HCT116 (cell line): ENCODE results near the gene TULP4. TPM values are rescaled to one million over a fixed set of nuclear protein-coding genes. Genes with fewer than 3 reads are reported as not detected.

ENCODE experiments used
- ATAC-seq: fragments of 200-7000 bp; cut with Tn5 transposase; 2 replicates; pipeline ENCODE4 v1.9.1; 2020; ENCODE audit warnings: mild to moderate bottlenecking, moderate library complexity
- BruUV-seq: library from RNA; stranded (reverse); fragments of 400-500 nt; replicated peaks from 2 replicates; lab custom pipeline; 2021; lab: Mats Ljungman, UMichigan
- CTCF ChIA-PET: fragments of 300-600 bp; sonication (Branson Sonifier 250); formaldehyde crosslinking; loops from one replicate; lab custom pipeline; 2021; ENCODE audit warnings: antibody characterized with exemption; lab: Charles Lee
- POLR2A ChIA-PET: fragments of 300-600, 350-600 bp; sonication (Branson Sonifier 250); formaldehyde crosslinking; loops from one replicate; lab custom pipeline; 2021; ENCODE audit warnings: antibody characterized with exemption; lab: Charles Lee
- RAD21 ChIA-PET, 2 experiments: fragments of 300-600 bp; sonication (Branson Sonifier 250); formaldehyde crosslinking; loops; one replicate each; lab custom pipeline; 2023; ENCODE audit warnings: low total read pairs in 2 of 2; ENCODE audit not compliant: uncharacterized antibody in 2 of 2, unreplicated experiment in 2 of 2, low non-redundant PET in 1 of 2; lab: Charles Lee
- DNase-seq: peaks from one replicate; pipeline ENCODE4 v3.0.0-alpha.2; 2010; ENCODE audit warnings: low read depth, low spot score
- H2AFZ ChIP-seq: fragments of 200-600 bp; shearing (Covaris generic), sonication (generic); 2 replicates; pipeline ENCODE4 v1.6.1; 2017; ENCODE audit warnings: low read depth, mixed run types, mixed read lengths, antibody characterized with exemption, low read length; ENCODE audit not compliant: poor library complexity, severe bottlenecking
- H3K27ac ChIP-seq: 2 replicates; pipeline ENCODE4 v1.5.1; 2012; ENCODE audit warnings: low read depth, low read length
- H3K27me3 ChIP-seq: fragments of 200-600 bp; sonication (generic); 2 replicates; pipeline ENCODE4 v1.6.1; 2016; ENCODE audit warnings: mixed run types, low read length, mixed read lengths; ENCODE audit not compliant: insufficient read depth
- H3K36me3 ChIP-seq, 2 experiments: fragments of 200-500 bp in 1 of 2; fragments of 200-600 bp in 1 of 2; sonication (Bioruptor generic) in 1 of 2; sonication (generic) in 1 of 2; 2 replicates each; pipeline versions ENCODE4 v1.5.1 to v1.6.1; 2014 to 2016; ENCODE audit warnings: low read length in 2 of 2, inconsistent platforms in 1 of 2, mixed read lengths in 1 of 2, mixed run types in 1 of 2; ENCODE audit not compliant: insufficient read depth in 2 of 2, control insufficient read depth in 1 of 2
- H3K4me1 ChIP-seq, 2 experiments: fragments of 200-600 bp in 1 of 2; sonication (generic) in 1 of 2; 2 replicates each; pipeline versions ENCODE4 v1.5.1 to v1.6.1; 2012 to 2017; ENCODE audit warnings: low read length in 2 of 2, inconsistent platforms in 1 of 2, mild to moderate bottlenecking in 1 of 2, mixed read lengths in 1 of 2, mixed run types in 1 of 2, moderate library complexity in 1 of 2; ENCODE audit not compliant: insufficient read depth in 2 of 2, control insufficient read depth in 1 of 2
- H3K4me2 ChIP-seq: fragments of 200-600 bp; sonication (generic); 2 replicates; pipeline ENCODE4 v1.6.1; 2017; ENCODE audit warnings: mixed run types, low read length, mixed read lengths
- H3K4me3 ChIP-seq, 2 experiments: fragments of 200-600 bp in 1 of 2; sonication (generic) in 1 of 2; replicated peaks in 1 of 2; 2 replicates each; pipeline ENCODE4 v1.5.1; 2011 to 2016; ENCODE audit warnings: low read length in 2 of 2, control low read depth in 1 of 2, low read depth in 1 of 2, mild to moderate bottlenecking in 1 of 2, mixed read lengths in 1 of 2, mixed run types in 1 of 2
- H3K79me2 ChIP-seq: fragments of 200-600 bp; sonication (generic); 2 replicates; pipeline ENCODE4 v1.6.1; 2017; ENCODE audit warnings: mild to moderate bottlenecking, mixed run types, low read length, moderate library complexity, mixed read lengths; ENCODE audit not compliant: insufficient read depth
- H3K9ac ChIP-seq: fragments of 200-600 bp; sonication (generic); 2 replicates; pipeline ENCODE4 v1.6.1; 2016; ENCODE audit warnings: low read length, mixed read lengths
- H3K9me2 ChIP-seq: fragments of 200-600 bp; sonication (generic), shearing (Covaris generic); 2 replicates; pipeline ENCODE4 v1.6.1; 2017; ENCODE audit warnings: mixed run types, mild to moderate bottlenecking, moderate library complexity; ENCODE audit not compliant: insufficient read depth
- H3K9me3 ChIP-seq, 2 experiments: fragments of 200-500 bp in 1 of 2; fragments of 200-600 bp in 1 of 2; sonication (Bioruptor generic) in 1 of 2; sonication (generic) in 1 of 2; 2 replicates each; pipeline ENCODE4 v1.6.1; 2014 to 2017; ENCODE audit warnings: low read length in 2 of 2, mixed read lengths in 2 of 2, inconsistent platforms in 1 of 2, low read depth in 1 of 2, mild to moderate bottlenecking in 1 of 2, mixed run types in 1 of 2, moderate library complexity in 1 of 2; ENCODE audit not compliant: control insufficient read depth in 1 of 2, insufficient read depth in 1 of 2
- H4K20me1 ChIP-seq: fragments of 200-600 bp; sonication (generic), shearing (Covaris generic); 2 replicates; pipeline ENCODE4 v1.6.1; 2017; ENCODE audit warnings: mixed run types, mild to moderate bottlenecking, moderate library complexity; ENCODE audit not compliant: insufficient read depth
- CBX3 ChIP-seq: IDR thresholded peaks from 2 replicates; pipeline ENCODE4 v1.6.1; 2012; ENCODE audit warnings: low read depth
- CTCF ChIP-seq, 3 experiments: fragments of 200-600 bp in 1 of 3; sonication (generic) in 1 of 3; IDR thresholded peaks in 2 of 3; conservative IDR thresholded peaks in 1 of 3; 2 replicates each; pipeline ENCODE4 v1.5.1; 2012 to 2017; ENCODE audit warnings: low read depth in 2 of 3, low read length in 2 of 3, antibody characterized with exemption in 1 of 3, borderline replicate concordance in 1 of 3, control low read depth in 1 of 3, mild to moderate bottlenecking in 1 of 3, mixed read lengths in 1 of 3, mixed run types in 1 of 3, moderate library complexity in 1 of 3; ENCODE audit not compliant: insufficient read depth in 1 of 3
- EGR1 ChIP-seq: IDR thresholded peaks from 2 replicates; pipeline ENCODE4 v1.6.1; 2012; ENCODE audit warnings: low read depth
- ELF1 ChIP-seq: IDR thresholded peaks from 2 replicates; pipeline ENCODE4 v1.6.1; 2012; ENCODE audit warnings: low read depth, borderline replicate concordance
- EZH2 ChIP-seq: fragments of 200-600 bp; sonication (generic); IDR thresholded peaks from 2 replicates; pipeline ENCODE4 v1.6.1; 2017; ENCODE audit warnings: antibody characterized with exemption, mixed run types
- EZH2phosphoT487 ChIP-seq: fragments of 200-600 bp; IDR thresholded peaks from 2 replicates; pipeline ENCODE4 v1.6.1; 2018; ENCODE audit warnings: antibody characterized with exemption, borderline replicate concordance
- FOSL1 ChIP-seq: IDR thresholded peaks from 2 replicates; pipeline ENCODE4 v1.6.1; 2012; ENCODE audit warnings: low read depth
- MAX ChIP-seq: IDR thresholded peaks from 2 replicates; pipeline ENCODE4 v1.6.1; 2012
- POLR2AphosphoS5 ChIP-seq: IDR thresholded peaks from 2 replicates; pipeline ENCODE4 v1.6.1; 2011; ENCODE audit warnings: mild to moderate bottlenecking, low read depth, low read length, moderate library complexity
- REST ChIP-seq: IDR thresholded peaks from 2 replicates; pipeline ENCODE4 v1.6.1; 2012; ENCODE audit warnings: low read depth
- SIN3A ChIP-seq: IDR thresholded peaks from 2 replicates; pipeline ENCODE4 v1.6.1; 2012; ENCODE audit warnings: low read depth
- SP1 ChIP-seq: IDR thresholded peaks from 2 replicates; pipeline ENCODE4 v1.6.1; 2012; ENCODE audit warnings: low read depth
- SRF ChIP-seq: IDR thresholded peaks from 2 replicates; pipeline ENCODE4 v1.6.1; 2012; ENCODE audit warnings: low read depth
- ZBTB33 ChIP-seq: IDR thresholded peaks from 2 replicates; pipeline ENCODE4 v1.6.1; 2011; ENCODE audit warnings: mild to moderate bottlenecking, low read length, moderate library complexity; ENCODE audit not compliant: insufficient replicate concordance; ENCODE audit errors: extremely low read depth
- intact Hi-C: fragments of 100-400 bp; cut with micrococcal nuclease; formaldehyde crosslinking; loops from 2 replicates; pipeline ENCODE4 v1.10.0; 2022
- total RNA-seq: library from RNA; stranded (reverse); gene quantifications from one replicate; pipeline ENCODE4 v1.2.1, GENCODE V29; 2021; ENCODE audit not compliant: unreplicated experiment

TULP4 gene
- total RNA-seq, 1 experiment from 2014 or later = 70.8 TPM

- intact Hi-C loops = no loop called here
- H2AFZ ChIP-seq = no peak overlapping the region
- peaks cover 0 to 4% of the 10 kb centered on the region in 2 experiments; a peak in 1 of 4 replicates for H3K36me3 ChIP-seq
- ChIA-PET CTCF (no interaction called here), POLR2A (no interaction called here), RAD21 (no interaction called here)
- no peak overlapping the region for H3K4me3 ChIP-seq
- no peaks in the 10 kb centered on the region for H3K9me3 ChIP-seq
- H4K20me1 ChIP-seq = no peaks in the 10 kb centered on the region
- no peak overlapping the region for H3K4me2 ChIP-seq
- TF ChIP-seq ELF1 = no peak
- no peak for TF ChIP-seq FOSL1
- no peak for TF ChIP-seq EZH2phosphoT487
- TF ChIP-seq SIN3A = no peak
- no peak for TF ChIP-seq EZH2
- TF ChIP-seq CBX3 = no peak
- no peak for TF ChIP-seq EGR1
- TF ChIP-seq SRF = no peak
- TF ChIP-seq CTCF (IDR thresholded peaks at IDR 0.05 in 2 of 3, conservative IDR thresholded peaks at IDR 0.05 in 1 of 3; ENCODE audit: borderline replicate concordance in 1 of 3, insufficient read depth in 1 of 3, low read depth in 2 of 3, low read length in 2 of 3) = no peak
- TF ChIP-seq POLR2AphosphoS5 = no peak
- TF ChIP-seq MAX = no peak
- TF ChIP-seq REST = no peak
- TF ChIP-seq SP1 = no peak
- TF ChIP-seq ZBTB33 = no peak
- H3K9ac ChIP-seq = no peak overlapping the region
- DNase-seq (no peak), ATAC-seq (no peak)
- no peaks in the 10 kb centered on the region for H3K27me3 ChIP-seq
- no TSS peak for BruUV-seq
- H3K79me2 ChIP-seq = no peaks in the 10 kb centered on the region; the same call in 1 of the 2 replicates
- peaks cover 6 to 20% of the 10 kb centered on the region in 2 experiments for H3K4me1 ChIP-seq
- no peaks in the 10 kb centered on the region for H3K9me2 ChIP-seq
- H3K27ac ChIP-seq = no peak overlapping the region
Measured at GRCh38 chr6:158409451-158409850, 97.2 kb downstream of the TULP4 start.
